Large intestine (tissue), 12 donors: ENCODE results near the gene YIPF2. TPM values are rescaled to one million over a fixed set of nuclear protein-coding genes. Genes with fewer than 3 reads are reported as not detected.

ENCODE experiments used
- DNase-seq, 2 donors: peaks; one replicate each; pipeline versions ENCODE4 v3.0.0 to v3.0.0-alpha.2; 2013
- H3K27ac ChIP-seq: one replicate; pipeline ENCODE4 v1.5.1; 2013; ENCODE audit warnings: low read length
- H3K27me3 ChIP-seq: 2 replicates; pipeline ENCODE4 v1.6.1; 2013; ENCODE audit warnings: low read length; ENCODE audit not compliant: control insufficient read depth, insufficient read depth
- H3K36me3 ChIP-seq: 2 replicates; pipeline ENCODE4 v1.6.1; 2013; ENCODE audit warnings: low read length; ENCODE audit not compliant: control insufficient read depth, insufficient read depth
- H3K4me1 ChIP-seq: one replicate; pipeline ENCODE4 v1.6.1; 2013; ENCODE audit warnings: low read length; ENCODE audit not compliant: control insufficient read depth, insufficient read depth
- H3K4me3 ChIP-seq: one replicate; pipeline ENCODE4 v1.5.1; 2013; ENCODE audit warnings: low read length
- H3K9me3 ChIP-seq: one replicate; pipeline ENCODE4 v1.6.1; 2013; ENCODE audit warnings: mild to moderate bottlenecking, low read depth, low read length, moderate library complexity; ENCODE audit not compliant: control insufficient read depth
- whole genome bisulfite sequencing: methylation state at CpG from one replicate; pipeline ENCODE4 v1.1.5; 2013; ENCODE audit warnings: low lambda C conversion rate; ENCODE audit not compliant: insufficient coverage; 5-methylcytosine and 5-hydroxymethylcytosine counted together
- long read RNA-seq, 11 donors: transcript quantifications; one replicate each; lab custom pipeline, GENCODE V29; 2026
- polyA plus RNA-seq: library from polyadenylated mRNA; unstranded; fragments of 120-200 nt; gene quantifications from one replicate; pipeline ENCODE4 v1.2.1, GENCODE V29; 2013

Gene YIPF2
- 48.6 TPM for polyA plus RNA-seq
- long read RNA-seq, donor 1, transcript YIPF2-204 (10 exons, 1,550 nt): major isoform, 8 of 11 reads
- long read RNA-seq, donor 1, partial matches to known transcripts: 0 of 11 reads
- long read RNA-seq, donor 1, other reads (novel, unspliced or antisense): 0 of 11 reads
- long read RNA-seq, donor 2, transcript YIPF2-204 (10 exons, 1,550 nt): major isoform, 12 of 85 reads
- long read RNA-seq, donor 2, partial matches to known transcripts: 68 of 85 reads
- long read RNA-seq, donor 2, other reads (novel, unspliced or antisense): 0 of 85 reads
- long read RNA-seq, donor 3: 0 reads
- long read RNA-seq, donor 4, partial matches to known transcripts: 0 of 1 reads
- long read RNA-seq, donor 4, other reads (novel, unspliced or antisense): 0 of 1 reads
- long read RNA-seq, donor 5, transcript YIPF2-204 (10 exons, 1,550 nt): major isoform, 5 of 8 reads
- long read RNA-seq, donor 5, partial matches to known transcripts: 0 of 8 reads
- long read RNA-seq, donor 5, other reads (novel, unspliced or antisense): 0 of 8 reads
- long read RNA-seq, donor 6, transcript YIPF2-204 (10 exons, 1,550 nt): major isoform, 8 of 130 reads
- long read RNA-seq, donor 6, partial matches to known transcripts: 122 of 130 reads
- long read RNA-seq, donor 6, other reads (novel, unspliced or antisense): 0 of 130 reads
- long read RNA-seq, donor 7, partial matches to known transcripts: 0 of 5 reads
- long read RNA-seq, donor 7, other reads (novel, unspliced or antisense): 0 of 5 reads
- long read RNA-seq, donor 8, transcript YIPF2-204 (10 exons, 1,550 nt): major isoform, 12 of 17 reads
- long read RNA-seq, donor 8, partial matches to known transcripts: 0 of 17 reads
- long read RNA-seq, donor 8, other reads (novel, unspliced or antisense): 0 of 17 reads
- long read RNA-seq, donor 9, transcript YIPF2-204 (10 exons, 1,550 nt): major isoform, 11 of 14 reads
- long read RNA-seq, donor 9, partial matches to known transcripts: 0 of 14 reads
- long read RNA-seq, donor 9, other reads (novel, unspliced or antisense): 0 of 14 reads
- long read RNA-seq, donor 10, transcript YIPF2-204 (10 exons, 1,550 nt): major isoform, 7 of 15 reads
- long read RNA-seq, donor 10, transcript YIPF2-201 (10 exons, 2,087 nt): minor isoform, 5 of 15 reads
- long read RNA-seq, donor 10, partial matches to known transcripts: 0 of 15 reads
- long read RNA-seq, donor 10, other reads (novel, unspliced or antisense): 0 of 15 reads
- long read RNA-seq, donor 11, transcript YIPF2-204 (10 exons, 1,550 nt): major isoform, 7 of 9 reads
- long read RNA-seq, donor 11, partial matches to known transcripts: 0 of 9 reads
- long read RNA-seq, donor 11, other reads (novel, unspliced or antisense): 0 of 9 reads

DNA sequence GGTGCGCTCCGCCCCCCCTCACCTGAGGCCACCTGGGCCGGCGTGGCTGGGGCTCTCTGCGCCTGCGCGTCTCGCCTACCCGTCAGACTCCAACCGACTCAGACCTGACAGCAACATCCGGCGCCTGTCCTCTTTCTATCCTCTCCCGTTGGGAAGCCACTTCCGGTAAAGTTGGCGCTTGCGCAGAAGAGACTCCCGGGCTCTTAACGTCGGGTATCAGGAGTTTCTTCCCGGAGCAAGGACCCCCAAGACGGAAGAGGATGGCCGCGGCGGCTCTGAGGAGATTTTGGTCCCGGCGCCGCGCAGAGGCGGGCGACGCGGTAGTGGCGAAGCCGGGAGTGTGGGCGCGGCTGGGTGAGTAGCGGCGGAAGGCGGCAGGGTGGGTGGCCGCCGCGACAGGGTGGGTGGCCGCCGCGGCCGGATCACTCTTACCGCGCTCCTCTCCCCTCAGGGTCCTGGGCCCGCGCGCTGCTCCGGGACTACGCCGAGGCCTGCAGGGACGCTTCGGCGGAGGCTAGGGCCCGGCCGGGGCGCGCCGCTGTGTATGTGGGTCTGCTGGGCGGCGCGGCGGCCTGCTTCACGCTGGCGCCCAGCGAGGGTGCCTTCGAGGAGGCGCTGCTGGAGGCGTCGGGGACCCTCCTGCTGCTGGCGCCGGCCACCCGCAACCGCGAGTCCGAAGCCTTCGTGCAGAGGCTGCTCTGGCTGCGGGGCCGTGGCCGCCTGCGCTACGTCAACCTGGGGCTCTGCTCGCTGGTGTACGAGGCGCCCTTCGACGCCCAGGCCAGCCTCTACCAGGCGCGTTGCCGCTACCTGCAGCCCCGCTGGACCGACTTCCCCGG is at the start of gene YIPF2, which contains the start of gene TIMM29:
TSS of gene YIPF2 (minus strand) at position 77 of the 839 bp plus-strand sequence. CDS start 229 bp downstream, outside the sequence.
TSS of gene TIMM29 (plus strand) at position 249 of the 839 bp plus-strand sequence. CDS start at position 261, 12 bp downstream.
- peaks cover 26% of the 10 kb centered on the region for H3K36me3 ChIP-seq
- no CpG with 5 or more reads among the region's 96 CpGs for WGBS
- peak within 1 kb of the TSS; percentile 86 for H3K4me3 ChIP-seq
- H3K9me3 ChIP-seq: no peaks in the 10 kb centered on the region
- peak; percentile 98 to 99 for DNase-seq
- H3K4me1 ChIP-seq: peaks cover 22% of the 10 kb centered on the region
- no peaks in the 10 kb centered on the region for H3K27me3 ChIP-seq
- H3K27ac ChIP-seq: peak within 1 kb of the TSS; percentile 62

DNA sequence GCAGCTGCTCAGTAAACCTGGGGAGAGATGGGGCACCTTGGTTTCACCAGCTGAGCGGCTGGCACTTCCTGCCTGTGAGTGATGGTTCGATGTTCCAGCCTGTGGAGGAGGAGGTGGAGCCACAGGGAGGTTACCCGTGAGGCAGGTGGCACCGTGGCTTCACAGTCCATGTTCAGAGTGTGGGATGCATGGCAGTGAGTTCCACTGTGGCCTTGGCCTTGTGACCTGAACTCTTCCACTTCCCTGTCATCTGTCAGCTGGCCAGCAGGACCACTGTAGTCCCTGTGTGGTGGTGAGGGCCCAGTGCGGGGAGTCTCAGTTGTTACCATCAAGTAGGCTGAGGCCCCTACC is 49.3 kb upstream of the YIPF2 start:
- no CpG with 5 or more reads among the region's 5 CpGs for WGBS
- peaks cover 25% of the 10 kb centered on the region for H3K4me1 ChIP-seq
- no peaks in the 10 kb centered on the region for H3K9me3 ChIP-seq
- H3K36me3 ChIP-seq: peaks cover 3% of the 10 kb centered on the region
- no peaks in the 10 kb centered on the region for H3K27me3 ChIP-seq
- DNase-seq: no peak
- H3K4me3 ChIP-seq: no peak overlapping the region
- no peak overlapping the region for H3K27ac ChIP-seq

DNA sequence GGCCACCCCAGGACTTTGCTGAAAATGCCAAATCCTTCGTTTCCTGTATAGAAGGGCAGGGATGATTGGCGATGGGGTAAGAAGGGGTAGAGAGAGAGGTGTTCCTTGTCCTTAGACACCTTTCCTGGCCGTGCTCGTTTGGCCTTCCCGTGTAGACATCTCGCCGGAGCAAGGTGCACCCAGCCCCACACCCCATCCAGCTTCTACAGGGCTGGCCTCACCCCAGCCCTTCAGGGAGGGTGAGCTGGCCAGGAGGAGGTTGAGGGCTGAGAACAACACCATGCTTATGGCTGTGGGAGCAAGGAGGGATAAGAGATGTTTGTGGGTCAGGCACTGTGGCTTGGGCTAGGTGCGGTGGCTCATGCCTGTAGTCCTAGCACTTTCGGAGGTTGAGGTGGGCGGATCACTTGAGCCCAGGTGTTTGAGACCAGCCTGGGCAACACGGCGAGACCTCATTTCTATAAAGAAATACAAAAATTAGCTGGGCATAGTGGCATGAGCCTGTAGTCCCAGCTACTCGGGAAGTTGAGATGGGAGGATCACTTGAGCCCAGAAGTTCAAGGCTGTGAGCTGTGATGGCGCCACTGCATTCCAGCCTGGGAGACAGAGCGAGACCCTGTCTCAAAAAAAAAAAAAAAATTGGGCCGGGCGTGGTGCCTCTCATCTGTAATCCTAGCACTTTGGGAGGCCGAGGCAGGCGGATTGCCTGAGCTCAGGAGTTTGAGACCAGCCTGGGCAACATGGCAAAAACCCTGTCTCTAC is 47.9 kb upstream of the YIPF2 start:
- WGBS: no CpG with 5 or more reads among the region's 19 CpGs
- H3K4me3 ChIP-seq: peak overlapping the region; percentile 0
- H3K9me3 ChIP-seq: no peaks in the 10 kb centered on the region

DNA sequence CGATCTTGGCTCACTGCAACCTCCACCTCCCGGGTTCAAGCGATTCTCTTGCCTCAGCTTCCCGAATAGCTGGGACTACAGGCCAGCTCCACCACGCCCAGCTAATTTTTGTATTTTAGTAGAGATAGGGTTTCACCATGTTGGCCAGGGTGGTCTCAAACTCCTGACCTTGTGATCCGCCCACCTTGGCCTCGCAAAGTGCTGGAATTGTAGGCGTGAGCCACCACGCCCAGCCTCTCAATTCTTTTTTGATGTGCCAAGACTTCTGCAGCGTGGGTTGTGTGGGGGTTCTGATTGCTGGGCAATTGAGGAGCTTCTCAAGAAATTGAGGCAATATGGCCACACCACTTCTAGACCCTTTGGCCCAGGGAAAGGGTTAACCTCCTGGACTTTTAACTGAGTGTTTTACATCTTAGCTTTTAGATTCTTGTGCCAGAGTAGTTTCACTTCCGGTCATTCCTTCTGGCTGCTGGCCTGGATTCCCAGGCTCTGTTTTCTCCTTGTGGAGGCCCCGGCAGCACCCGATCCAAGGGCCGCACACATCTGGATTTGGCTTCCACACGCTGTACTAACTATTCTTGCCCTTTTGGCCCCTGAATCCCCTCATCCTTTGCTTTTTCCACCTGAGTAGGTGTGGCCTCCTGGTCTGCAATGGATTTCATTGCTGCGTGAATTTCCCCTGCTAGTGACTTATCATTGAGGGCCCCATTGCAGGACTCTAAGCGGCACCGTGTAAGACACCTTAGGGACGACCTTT is 47.1 kb upstream of the YIPF2 start:
- peak overlapping the region; percentile 70 for H3K27ac ChIP-seq
- no peaks in the 10 kb centered on the region for H3K27me3 ChIP-seq
- peak overlapping the region; percentile 0 for H3K4me3 ChIP-seq
- peaks cover 25% of the 10 kb centered on the region for H3K4me1 ChIP-seq
- no peaks in the 10 kb centered on the region for H3K36me3 ChIP-seq
- no CpG with 5 or more reads among the region's 19 CpGs for WGBS
- H3K9me3 ChIP-seq: no peaks in the 10 kb centered on the region
- peak in 1 of 2 donors; percentile 91 for DNase-seq

More for the DNA sequence above, 47.9 kb upstream of the YIPF2 start:
- peaks cover 25% of the 10 kb centered on the region for H3K4me1 ChIP-seq
- peaks cover 2% of the 10 kb centered on the region for H3K36me3 ChIP-seq
- H3K27ac ChIP-seq: peak overlapping the region; percentile 70
- peak in 1 of 2 donors; percentile 76 for DNase-seq
- H3K27me3 ChIP-seq: no peaks in the 10 kb centered on the region

DNA sequence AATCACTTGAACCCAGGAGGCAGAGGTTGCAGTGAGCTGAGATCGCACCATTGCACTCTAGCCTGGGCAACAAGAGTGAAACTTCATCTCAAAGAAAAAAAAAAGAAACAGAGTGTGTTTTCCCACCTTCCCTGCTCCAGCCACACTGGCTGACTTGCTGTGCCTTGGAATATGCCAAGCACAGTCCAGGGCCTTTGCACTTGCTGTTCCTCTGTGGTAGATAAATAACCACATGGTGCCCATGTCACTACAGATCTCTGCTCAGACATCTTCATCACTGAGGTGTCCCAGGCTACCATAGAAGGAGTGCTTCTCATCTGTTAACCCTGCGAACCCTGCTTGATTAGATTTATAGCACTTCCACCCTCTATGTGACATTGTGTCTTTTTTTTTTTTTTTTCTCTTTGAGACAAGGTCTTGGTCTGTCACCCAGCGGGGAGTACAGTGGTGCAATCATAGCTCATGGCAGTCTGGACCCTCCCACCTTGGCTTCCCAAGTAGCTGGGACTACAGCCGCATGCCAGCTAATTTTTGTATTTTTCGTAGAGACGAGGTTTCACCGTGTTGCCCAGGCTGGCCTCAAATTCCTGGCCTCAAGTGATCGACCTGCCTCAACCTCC is 42.8 kb upstream of the YIPF2 start:
- Histone ChIP-seq H3K4me3 (no peak overlapping the region), H3K36me3 (no peaks in the 10 kb centered on the region), H3K9me3 (no peaks in the 10 kb centered on the region), H3K4me1 (peaks cover 18% of the 10 kb centered on the region), H3K27me3 (no peaks in the 10 kb centered on the region), H3K27ac (no peak overlapping the region)
- no CpG with 5 or more reads among the region's 8 CpGs for WGBS
- no peak for DNase-seq

DNA sequence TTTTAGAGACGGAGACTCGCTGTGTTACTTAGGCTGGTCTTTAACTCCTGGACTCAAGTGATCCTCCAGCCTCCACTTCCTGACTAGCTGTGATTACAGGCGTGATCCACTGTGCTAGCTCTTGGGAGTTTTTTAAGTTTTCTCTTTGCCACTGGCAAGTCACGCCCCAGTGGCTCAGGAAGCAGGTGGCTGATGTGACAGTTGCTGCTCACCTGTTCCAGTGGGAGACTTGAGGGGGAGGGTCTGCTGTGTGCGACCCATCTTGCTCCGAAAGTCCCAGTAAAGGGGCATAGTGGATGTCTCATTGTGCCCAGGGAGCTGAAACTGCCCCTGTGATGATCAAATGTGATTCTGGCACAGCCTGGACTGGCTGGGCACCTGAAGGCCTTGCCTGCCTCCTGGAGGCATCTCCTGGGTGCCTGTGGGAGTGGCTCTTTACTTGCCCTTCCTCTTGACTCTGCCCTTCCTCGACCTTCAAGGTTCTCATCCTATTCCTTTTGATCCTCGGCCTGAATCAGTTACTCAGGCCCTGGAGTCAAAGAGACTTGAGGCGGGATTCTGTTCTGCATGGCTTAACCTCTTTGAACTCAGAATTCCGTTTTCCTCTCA is 40.2 kb upstream of the YIPF2 start:
- Histone ChIP-seq H3K9me3 (no peaks in the 10 kb centered on the region), H3K36me3 (peaks cover 5% of the 10 kb centered on the region), H3K4me1 (peaks cover 4% of the 10 kb centered on the region), H3K27ac (no peak overlapping the region), H3K4me3 (no peak overlapping the region), H3K27me3 (no peaks in the 10 kb centered on the region)
- no peak for DNase-seq
- 64% methylated on average over 2 of the region's 10 CpGs for WGBS

- 40% methylated on average over 1 of the region's 8 CpGs for WGBS
- Histone ChIP-seq H3K36me3 (peaks cover 5% of the 10 kb centered on the region), H3K27ac (no peak overlapping the region), H3K4me3 (no peak overlapping the region), H3K4me1 (peaks cover 13% of the 10 kb centered on the region), H3K9me3 (no peaks in the 10 kb centered on the region), H3K27me3 (no peaks in the 10 kb centered on the region)
- peak in 1 of 2 donors; percentile 34 for DNase-seq
Measured at GRCh38 chr19:10966809-10967208, 38.4 kb upstream of the YIPF2 start.

DNA sequence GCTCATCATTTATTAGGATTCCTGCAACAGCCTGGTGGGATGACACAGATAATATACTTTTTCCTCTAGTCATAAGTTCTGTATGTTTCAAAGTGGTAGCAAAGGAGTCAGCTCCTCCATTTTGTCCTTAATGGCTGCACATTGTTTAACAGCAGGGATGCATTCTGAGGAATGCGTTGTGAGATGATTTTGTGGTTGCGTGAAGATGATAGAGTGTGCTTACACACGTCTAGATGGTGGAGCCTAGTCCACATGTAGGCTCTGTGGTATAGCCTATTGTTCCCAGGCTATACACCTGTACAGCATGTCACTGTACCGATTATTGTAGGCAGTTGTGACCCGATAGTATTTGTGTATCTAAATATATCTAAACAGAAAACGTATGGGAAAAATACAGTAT is 37.0 kb upstream of the YIPF2 start:
- Histone ChIP-seq H3K27ac (no peak overlapping the region), H3K4me3 (no peak overlapping the region), H3K27me3 (no peaks in the 10 kb centered on the region), H3K36me3 (peaks cover 5% of the 10 kb centered on the region), H3K9me3 (no peaks in the 10 kb centered on the region), H3K4me1 (peaks cover 13% of the 10 kb centered on the region)
- WGBS: 88% methylated on average over 1 of the region's 6 CpGs
- DNase-seq: no peak
